Stimulated activated CD4-positive, alpha-beta T cell treated with anti-CD3 and anti-CD28 coated beads, Interleukin-4, amount 100 ng/mL, for 4 hours (primary cell): ENCODE measurements around the gene NAE1.
"Not testable (repeated sequence)": the region's sequence is repeated elsewhere in the genome, so short reads cannot be mapped to it uniquely, and the experiment has no call there.

Experiments used
- DNase-seq, 2 experiments: peaks; one replicate each; pipeline ENCODE4 v3.0.0-alpha.2; 2020

NAE1 gene

DNA sequence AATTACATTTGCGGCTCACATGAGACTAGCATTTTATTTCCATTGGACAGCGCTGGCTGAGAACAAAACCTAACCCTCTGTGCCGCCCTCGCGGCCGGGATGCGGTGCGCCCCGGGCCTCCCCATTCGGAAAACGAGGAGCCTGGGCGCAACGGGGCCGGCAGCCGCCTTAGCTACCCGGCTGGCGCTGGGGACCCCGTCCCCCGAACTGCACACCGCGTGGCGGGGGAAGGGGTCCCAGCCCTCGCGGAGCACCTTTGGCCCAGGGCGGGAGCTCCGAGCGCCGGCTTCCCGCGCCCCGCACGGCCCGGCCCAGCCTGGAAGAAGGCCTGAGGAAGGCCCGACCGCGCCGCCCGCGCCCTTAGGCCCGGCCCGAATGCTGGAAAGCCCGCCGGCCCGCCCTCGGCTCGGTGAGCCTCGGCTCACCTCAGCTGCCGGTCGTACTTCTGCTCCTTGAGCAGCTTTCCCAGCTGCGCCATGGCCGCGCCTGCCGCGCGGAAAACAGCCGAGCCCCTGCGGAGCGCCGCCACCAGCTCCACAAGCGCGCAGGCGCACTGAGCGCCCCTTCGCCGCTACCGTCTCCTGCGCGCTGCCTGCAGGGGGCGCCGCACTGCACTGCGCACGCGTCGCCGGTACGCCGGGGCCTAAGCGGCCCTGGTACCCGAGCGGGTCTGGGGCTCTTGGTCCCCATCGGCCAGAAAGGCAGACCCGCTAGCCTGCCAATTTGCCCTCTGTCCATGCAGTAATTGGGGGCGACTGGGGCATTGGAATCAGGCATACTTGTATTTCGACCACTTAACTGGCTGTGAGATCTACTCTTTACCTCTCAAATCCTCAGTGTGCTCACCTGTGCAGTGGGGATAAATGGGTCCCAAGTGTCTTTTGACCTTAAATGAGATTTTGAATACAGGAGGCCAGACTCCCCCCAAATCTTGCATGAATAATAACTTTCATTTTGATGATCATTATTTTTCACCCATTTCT lies at the start of gene NAE1:
Gene NAE1, minus strand, starts transcription at position 555 of the 983 bp plus-strand sequence. Its CDS starts 77 bp downstream, at position 478.
- peak; percentile 83 to 89 for DNase-seq

DNA sequence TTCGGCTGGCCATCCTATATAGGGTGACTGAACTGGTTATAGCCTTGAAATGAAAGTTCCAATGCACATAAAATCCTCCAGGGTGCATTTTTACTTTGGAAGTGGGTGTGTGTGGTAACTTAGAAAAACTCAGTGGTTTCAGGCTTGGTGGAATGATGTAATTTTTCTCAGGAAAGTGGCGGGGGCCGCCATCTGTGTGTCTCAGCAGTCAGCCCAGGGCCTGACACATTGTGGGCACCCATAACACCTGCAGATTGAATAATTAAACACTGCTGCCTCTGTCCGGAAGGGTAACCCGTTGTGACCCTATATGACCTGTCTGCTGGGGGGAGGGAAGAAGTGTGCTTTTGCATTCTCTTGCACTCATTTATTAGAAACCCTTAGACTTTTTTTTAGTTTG lies 47.3 kb upstream of the NAE1 start:
- peak; percentile 45 to 46 for DNase-seq

DNA sequence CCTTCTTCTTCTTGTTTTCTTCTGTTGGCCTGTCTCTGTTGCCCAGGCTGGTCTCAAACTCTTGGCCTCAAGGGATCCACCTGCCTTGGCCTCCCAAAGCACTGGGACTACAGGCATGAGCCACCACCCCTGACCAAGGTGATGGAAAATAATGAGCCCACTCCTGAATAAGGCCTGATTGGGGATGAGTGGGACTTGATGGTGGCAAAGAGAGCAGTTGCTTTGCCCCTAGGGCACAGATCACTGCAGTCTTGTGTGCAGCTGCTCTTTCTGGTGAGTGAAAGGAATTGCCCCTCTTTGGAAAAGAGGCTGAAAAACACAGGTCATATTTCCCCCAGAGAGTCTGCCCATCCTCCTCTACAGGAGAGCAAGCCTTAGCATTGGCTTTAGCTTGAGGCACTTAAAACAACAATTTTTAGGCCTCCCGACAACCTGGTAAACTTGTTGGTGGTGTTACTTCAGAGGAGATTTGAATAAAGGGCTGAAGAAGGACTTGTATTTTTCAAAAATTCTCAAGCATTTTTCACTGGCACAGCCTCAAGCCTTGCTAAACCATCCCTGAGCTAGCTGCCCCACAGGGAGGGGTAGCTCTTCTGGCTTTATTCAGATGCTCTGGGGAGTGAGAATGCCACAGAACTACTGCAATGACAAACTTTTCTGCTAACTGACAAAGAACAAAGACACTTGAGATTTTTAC lies 43.5 kb upstream of the NAE1 start:
- DNase-seq = no peak

DNA sequence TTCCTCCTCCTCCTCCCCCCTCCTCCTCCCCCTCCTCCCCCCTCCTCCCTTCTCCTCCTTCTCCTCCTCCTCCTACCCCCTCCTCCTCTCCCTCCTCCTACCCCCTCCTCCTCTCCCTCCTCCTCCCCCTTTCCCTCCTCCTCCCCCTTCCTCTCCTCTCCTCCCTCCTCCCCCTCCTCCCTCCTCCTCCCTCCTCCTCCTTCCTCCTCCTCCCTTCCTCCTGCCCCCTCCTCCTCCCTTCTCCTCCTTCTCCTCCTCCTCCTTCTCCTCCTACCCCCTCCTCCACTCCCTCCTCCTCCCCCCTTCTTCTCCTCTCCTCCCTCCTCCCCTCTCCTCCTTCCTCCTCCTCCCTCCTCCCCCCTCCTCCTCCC lies 42.9 kb upstream of the NAE1 start:
- no peak for DNase-seq

DNA sequence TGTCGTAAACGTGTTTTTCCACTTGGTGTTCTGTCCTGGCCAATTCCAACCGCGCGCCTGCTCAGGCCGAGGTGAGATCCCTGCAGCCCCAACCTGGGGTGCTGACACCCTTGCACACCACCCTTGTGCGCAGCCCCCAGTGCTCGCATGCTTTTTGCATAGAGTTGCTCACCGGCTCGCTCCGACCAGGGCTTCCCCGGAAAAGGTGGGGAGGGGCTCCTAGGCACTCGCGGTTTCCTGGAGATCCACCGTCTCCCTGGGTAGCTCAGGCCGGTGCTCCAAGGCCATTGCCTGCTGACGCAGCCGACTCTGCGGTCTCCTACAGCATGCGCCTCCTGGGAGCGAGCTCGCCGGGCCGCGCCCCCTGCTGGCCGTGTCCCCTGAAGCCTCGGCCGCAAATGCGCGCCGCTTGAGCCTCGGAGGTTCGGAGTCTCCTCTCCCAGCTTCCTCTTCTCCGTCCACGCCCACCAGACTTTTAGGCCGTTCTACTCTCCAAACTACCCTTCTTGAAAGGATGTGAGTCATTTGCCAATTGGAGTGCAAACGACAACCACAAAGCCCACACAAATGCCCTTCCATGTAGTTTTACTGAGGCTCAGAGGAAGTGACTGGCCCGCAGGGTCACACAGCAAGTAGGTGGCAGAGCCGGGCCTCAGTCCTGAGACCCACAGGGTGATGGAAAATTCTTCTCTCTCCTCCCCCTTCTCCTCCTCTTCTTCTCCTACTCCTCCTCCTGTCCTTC lies 42.3 kb upstream of the NAE1 start:
- peak; percentile 82 to 89 for DNase-seq

DNA sequence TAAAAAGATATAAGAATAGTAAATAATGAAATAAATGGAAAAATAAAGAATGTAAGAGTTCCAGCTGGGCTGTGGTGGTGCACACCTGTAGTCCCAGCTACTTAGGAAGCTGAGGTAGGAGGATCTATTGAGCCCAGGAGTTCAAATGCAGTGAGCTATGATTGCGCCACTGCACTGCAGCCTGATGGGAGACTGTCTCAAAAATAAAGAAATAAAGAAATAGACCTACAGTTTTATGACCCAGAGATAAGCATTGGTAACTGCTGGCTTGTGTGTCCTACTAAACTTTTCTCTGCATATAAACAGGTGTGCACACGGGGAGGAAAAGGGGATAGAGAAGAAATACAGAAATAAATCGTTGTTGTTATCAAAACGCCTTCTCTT lies 41.8 kb upstream of the NAE1 start:
- no peak for DNase-seq

DNA sequence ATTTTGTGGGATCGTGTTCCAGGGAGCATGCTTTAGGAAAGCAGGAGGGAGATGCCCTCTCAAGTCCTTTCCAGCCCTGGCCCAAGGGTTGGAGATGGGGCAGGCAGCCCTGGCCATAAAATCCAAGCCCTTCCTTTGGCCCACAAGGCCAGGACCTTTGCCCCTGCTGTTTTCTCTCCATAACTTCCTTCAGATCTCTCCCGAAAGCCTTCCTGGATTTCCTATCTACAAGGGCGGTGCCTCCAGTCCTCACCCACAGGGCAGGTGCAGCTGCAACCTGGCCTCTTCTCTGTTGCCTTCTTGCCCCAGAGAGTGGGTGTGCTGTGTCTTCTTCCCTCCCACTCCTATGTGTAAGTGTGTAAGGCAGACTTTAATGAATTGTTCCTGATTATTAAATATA lies 41.1 kb upstream of the NAE1 start:
- no peak for DNase-seq

DNA sequence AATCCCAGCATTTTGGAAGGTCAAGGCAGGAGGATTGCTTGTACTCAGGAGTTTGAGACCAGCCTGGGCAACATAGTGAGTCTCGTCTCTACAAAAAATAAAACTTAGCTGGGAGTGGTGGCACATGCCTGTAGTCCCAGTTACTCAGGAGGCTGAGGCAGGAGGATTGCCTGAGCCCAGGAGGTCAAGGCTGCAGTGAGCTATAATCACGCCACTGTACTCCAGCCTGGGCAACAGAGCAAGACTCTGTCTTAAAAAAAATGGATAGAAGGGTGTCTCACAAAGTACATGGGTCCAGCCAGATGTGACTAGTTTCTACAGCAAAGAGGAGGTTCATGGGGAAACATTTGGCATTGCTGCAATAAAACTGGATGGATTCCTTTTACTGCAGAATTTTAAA lies 40.6 kb upstream of the NAE1 start:
- DNase-seq = not testable (repeated sequence)

DNA sequence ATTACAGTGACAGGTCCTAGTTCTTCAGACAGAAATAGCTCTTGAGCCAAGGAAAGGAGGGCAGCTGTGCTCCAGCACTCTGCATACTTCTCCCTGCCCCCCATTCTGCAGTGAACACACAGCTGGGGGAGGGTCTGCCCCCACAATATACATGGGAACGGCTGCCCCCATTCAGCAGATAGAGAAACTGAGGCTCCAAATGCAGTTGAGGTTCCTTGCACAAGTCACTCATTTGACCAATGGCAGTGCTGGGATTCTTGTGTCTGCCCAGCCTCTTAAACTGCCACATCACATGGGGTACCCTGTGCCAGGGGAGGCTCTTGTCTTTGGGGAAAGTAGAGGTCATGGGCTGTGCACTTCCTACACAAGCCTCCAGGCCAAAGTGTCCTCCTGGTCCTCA lies 38.6 kb upstream of the NAE1 start:
- no peak for DNase-seq

DNA sequence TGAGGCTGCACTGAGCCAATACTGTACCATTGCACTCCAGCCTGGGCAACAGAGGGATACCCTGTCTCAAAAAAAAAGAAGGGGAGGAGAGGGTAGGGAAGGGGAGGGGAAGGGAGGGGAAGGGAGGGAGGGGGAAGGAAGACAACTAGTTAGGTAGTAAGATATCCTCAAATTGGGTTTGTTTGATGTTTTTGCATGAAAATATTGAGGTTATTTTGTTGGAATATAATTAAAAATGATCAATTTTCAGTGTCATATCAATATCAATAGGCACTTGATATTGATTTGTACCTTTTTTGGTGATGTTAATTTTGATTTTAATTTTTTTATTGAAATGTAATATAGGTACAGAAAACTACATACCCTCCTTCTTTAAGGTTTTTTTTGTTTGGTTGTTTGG lies 32.9 kb upstream of the NAE1 start:
- DNase-seq = no peak

DNA sequence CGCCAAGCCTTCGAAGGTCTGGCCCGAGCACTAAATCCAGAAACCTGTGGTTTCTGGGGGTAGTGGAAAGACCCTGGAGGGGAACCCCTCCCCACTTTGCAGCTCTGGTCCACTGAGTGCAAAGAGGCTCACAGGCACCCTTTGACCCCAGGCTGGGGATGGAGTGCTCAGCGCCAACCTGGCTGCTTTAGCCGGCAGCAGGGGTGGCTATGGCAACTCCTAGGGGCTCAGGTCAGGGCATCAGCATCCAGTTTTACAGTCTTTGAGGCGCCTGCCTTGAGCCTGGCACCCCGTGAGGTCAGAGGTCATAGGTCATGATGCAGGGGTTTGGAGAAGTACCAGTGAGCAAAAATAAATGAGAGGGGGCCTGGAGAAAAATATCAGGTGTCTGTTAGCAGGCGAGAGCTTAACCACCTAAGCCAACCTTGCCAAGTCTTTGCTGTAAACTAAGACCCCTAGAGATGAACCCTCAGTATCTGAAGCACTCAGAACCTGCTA lies 31.3 kb upstream of the NAE1 start:
- DNase-seq = no peak

DNA sequence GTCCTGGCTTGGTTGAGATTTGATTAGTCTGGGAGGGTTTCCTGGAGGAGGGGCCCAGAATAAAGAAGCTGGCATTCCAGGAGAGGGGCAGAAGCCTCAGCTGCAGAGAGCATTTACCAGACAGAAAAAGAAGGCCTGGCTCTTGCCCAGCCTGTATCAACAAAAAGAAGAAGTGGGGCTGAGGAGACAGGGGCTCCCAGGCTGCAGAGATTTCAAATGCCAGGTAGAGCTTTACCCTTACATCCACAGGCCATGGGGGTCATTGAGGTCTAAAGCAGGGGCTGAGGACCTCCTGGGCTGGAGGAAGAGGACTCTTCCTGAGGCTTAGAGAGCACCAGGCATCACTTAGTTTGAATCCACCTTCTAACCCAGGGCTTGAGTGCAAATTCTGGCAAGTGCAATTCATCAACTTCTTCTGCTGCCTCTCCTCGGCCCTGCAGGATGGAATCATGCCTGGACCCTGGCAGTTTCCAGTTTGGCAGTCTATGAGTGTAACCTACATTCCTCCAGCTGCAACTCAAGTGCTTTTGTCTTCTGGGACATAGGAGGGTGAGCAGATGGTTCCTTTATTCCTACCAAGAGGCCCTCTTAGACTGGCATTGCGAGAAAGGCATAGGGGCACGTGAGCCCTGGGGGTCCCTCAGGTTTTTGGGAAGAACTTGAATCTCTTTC lies 28.8 kb upstream of the NAE1 start:
- no peak for DNase-seq

DNA sequence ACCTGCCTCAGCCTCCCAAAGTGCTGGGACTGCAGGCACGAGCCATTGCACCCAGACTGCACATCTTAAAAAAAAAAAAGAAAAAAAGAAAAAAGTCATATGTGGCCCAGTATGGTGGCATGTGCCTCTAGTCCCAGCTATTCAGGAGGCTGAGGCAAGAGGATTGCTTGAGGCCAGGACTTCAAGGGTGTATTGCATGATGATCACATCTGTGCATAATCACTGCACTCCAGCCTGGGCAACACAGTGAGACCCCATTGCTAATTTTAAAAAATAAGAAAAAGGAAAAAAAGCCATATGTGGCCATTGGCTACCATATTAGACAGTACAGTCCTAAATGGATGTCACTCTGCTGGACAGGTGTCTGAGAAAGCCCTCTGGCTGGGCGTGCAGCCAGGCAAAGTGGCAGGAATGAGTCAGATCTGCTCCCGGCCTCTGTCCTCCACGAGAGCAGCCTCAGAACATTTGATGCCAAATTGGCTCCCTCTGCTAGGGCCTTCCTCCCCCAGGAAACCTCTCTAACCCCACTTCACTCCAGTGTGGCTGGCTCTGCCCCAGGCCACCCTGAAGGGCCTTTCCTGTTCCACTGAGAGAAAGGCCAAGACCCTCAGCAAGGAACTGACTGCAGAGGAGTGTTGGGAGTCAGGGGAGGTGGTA lies 28.1 kb upstream of the NAE1 start:
- DNase-seq = no peak

DNA sequence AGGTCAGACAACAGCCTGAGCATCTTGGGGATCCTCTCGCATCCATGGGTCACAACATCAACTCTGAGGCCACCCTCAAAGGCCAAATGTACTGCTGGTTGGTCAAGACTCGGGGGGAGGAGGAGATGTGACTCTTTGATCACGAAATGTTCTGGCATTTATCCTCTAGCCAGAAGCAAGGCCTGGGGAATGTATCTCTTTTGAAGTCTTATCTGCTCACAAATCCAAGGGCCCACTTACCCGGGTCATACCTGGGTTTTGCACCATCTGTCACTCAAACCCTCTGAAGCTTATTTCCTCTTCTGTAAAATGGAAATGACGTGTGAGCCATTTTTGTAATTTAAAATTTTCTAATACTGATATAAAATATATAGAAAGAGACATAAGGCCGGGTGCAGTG lies 26.7 kb upstream of the NAE1 start:
- no peak for DNase-seq

DNA sequence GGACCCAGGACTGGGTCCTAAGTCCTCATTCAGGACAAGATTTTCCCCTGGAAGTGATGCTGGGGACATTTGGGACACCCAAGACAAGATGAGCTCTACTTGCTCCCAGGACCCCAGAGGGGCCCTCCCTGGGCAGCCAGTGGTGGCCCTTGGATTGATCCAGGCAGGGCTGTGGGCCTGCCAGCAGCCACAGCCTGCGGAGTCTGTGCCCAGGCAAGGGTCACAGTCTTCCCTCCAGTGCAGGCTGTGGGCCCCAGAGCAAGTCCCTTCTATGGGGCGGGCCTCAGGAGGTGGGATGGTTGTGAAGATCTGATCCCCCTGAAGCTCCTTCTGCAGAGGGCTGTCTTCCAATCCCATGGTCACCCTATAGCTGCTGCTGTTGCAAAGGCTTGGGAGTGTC lies 26.0 kb upstream of the NAE1 start:
- DNase-seq = no peak

DNA sequence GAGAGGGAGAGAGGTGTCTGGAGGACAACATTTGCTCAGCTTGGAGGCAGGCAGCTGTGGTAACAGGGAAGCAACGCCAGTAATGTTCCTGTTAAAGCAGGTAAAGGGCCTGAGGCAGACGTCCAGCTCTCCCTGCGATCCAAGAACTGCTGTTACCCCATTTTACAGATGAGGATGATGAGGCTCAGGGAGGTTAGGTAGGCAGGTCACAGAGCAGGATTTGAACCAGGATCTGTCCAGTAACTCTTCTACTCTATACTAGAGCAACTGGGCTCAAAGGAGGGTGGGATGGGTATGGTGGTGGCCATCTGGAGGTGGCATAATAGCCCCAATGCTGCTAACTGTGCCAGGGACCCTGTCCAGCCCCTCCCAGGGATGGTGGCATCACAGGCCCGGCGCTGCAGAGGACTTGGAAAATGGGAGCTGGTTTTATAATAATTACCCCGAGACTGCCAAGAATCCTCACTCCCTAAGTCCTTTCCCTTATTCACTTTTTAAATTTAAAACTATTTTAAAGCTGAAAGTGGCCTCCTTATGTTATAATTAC lies 25.5 kb upstream of the NAE1 start:
- no peak for DNase-seq

DNA sequence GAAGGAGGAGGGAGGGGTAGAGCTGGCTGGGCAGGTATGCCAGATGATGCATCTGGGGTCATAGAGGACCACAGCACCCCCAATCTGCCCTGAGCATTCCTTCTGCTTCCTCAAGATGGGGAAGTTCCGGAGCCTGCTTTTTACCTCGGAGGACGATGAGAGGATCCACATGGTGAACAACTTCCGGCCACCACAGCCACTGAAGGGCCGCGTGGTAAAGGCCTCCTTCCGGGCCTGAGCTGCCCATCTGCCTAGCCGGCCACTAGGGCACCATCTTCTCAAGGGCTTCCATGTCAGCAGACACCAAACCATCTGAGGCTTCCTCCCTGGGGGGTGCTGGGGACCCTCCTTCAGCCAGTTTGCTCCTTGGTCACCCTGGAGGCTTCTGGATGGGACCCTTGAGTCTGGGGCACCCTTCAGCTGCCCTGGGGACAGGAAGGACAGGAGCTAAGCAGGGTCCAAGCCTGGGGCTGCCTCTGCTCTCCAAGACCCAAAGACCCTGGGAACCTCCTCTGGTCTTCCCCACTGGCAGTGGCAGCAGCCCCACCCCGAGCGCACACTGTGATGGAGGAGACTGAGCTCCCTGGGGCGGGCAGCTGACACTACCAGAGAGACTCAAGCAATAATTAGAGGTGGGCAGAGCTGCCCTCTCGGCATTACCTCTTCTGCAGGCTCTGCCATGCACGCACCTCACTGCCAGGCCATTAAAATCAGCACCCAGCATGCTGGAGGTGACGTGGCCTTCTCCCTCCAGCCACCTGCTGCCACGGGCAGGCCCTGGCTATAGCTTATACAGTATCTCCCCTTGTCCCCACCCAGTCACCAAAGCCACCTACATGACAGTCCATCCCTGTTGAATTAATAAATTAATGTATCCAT lies 22.7 kb upstream of the NAE1 start:
- no peak for DNase-seq

DNA sequence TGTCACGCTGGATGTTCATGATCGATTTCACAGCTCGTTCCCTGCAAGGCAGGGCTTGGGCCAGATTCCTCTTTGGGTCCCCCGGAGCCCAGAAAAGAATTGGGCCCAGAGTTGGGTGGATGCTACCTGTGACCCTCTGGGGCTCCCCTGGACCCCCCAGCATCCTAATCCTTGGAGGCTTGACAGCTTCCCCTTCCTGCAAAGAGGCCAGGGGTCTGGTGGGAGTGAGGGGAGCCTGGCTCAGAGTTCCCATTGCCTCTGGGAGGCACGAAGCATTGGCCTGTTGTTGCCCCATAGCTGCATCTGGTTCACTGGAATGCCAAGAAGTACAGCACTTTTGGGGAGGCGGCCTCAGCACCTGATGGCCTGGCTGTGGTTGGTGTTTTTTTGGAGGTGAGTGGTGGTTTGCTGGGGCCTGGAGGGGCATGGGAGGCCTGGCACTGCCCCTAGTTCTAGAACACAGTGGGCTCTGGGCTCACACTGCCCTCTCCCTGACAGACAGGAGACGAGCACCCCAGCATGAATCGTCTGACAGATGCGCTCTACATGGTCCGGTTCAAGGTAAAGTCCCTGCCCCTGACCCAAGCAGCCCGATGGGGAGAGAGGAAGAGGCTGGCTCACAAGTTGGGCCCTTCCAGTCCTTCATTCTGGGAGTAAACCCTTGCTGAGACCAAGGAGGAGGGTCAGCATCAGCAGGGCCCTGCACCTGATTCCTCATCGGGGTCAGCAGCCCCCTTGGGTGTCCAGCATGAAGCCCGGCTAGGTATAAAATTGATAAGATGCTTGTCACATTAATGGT lies 20.6 kb upstream of the NAE1 start:
- DNase-seq = no peak

DNA sequence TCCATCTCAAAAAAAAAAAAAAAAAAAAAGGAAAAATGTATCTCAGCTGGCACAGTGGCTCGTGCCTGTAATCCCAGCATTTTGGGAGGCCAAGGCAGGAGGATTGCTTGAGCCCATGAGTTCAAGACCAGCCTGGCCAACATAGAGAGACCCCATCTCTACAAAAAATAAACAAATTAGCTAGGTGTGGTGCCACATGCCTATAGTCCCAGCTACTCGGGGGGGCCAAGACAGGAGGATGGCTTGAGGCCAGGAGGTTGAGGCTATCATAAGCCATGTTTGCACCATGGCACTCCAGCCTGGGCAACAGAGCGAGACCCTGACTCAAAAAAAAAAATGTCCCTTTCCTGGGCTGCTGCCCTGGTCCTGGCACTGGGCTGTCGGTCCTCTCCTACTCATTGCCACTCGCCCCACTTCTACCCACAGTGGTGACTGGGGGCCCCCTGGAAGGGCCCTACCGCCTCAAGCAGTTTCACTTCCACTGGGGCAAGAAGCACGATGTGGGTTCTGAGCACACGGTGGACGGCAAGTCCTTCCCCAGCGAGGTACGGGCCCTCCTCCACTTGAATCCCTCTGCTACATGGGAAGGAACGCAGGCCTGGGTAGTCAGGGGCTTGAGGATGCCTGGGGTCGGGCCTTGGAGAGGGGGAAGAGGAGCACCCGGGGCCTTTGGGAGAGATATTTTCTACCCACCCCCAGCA lies 19.5 kb upstream of the NAE1 start:
- no peak for DNase-seq
